GM19025 (cell line): Measurements from ENCODE around the gene TARS2.

Source experiments
- ATAC-seq: cut with Tn5 transposase; IDR thresholded peaks from one replicate; pipeline ENCODE4 v1.9.1; 2021; ENCODE audit warnings: mild to moderate bottlenecking, low read depth, moderate library complexity; ENCODE audit not compliant: unreplicated experiment

TARS2 gene

DNA sequence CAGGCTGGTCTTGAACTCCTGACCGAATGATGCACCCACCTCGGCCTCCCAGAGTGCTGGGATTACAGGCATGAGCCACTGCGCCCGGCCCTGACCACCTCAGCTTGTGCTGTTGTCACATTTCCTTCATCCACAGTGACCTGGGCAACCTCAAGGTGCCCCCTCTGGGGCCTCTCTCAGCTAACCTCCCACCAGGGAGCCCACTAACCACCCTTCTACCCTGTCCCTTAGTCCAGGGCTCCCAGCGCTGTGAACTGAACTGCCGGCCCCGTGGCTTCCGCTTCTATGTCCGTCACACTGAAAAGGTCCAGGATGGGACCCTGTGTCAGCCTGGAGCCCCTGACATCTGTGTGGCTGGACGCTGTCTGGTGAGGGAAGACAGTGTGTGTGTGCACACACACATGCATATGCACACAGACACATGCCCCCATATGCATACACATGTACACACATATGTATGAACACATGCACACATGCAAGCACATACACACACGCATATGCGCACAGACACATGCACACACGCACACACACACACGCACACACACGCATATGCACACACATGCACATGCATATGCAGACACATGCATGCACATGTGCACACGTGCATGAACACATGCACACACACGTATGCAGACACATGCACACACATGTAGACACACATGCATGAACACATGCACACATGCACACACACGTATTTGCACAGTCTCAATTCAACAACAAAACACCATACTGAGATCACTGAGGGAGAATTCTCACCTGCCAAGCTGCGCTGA lies 68.2 kb downstream of the TARS2 start:
- ATAC-seq, result no peak

DNA sequence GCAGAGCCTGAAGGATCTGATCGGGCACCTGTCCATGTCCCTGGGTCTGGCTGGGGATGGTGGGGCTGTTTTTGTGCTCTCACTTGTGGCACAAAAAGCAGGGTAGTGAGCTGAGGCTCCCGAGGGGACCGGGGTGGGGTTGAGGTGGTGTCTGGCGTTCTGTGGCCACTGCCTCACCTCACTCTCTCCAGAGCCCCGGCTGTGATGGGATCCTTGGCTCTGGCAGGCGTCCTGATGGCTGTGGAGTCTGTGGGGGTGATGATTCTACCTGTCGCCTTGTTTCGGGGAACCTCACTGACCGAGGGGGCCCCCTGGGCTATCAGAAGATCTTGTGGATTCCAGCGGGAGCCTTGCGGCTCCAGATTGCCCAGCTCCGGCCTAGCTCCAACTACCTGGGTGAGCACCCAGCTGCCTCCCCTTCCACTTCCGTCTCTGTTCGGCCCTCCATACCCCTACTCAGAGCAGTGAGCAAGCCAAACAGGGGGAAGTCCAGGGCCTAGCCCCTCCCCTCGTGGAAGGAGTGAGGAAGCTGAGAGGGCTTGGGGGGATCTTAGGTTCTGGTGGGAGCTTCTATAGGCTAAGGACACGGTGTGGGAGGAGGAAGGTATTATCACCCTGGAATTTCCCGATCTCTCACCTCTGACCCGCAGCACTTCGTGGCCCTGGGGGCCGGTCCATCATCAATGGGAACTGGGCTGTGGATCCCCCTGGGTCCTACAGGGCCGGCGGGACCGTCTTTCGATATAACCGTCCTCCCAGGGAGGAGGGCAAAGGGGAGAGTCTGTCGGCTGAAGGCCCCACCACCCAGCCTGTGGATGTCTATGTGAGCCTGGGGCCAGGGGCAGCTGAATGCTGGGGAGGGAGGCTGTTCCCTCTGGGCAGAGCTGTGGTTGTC lies 69.0 kb downstream of the TARS2 start:
- no peak for ATAC-seq

GRCh38 chr1:150557065-150557600 lies 69.9 kb downstream of the TARS2 start:
- no peak for ATAC-seq
